H1 (cell line): Measurements from ENCODE around the gene PRRT2.

Experiments
- CBX5 ChIP-seq: fragments of 300-800, 300-1000 bp; sonication (generic); IDR thresholded peaks from 2 replicates; pipeline ENCODE4 v1.7.1; 2016; ENCODE audit warnings: antibody characterized with exemption, low read length, low read depth
- CHD1 ChIP-seq: IDR thresholded peaks from 2 replicates; pipeline ENCODE4 v1.6.1; 2012; ENCODE audit warnings: low read depth, low read length, improper control_type of control experiment
- CHD2 ChIP-seq: IDR thresholded peaks from 2 replicates; pipeline ENCODE4 v1.6.1; 2012; ENCODE audit warnings: low read length, improper control_type of control experiment
- EGR1 ChIP-seq: IDR thresholded peaks from 2 replicates; pipeline ENCODE4 v1.6.1; 2011; ENCODE audit warnings: low read depth, low read length, borderline replicate concordance
- EP300 ChIP-seq, 2 experiments: IDR thresholded peaks; 1 replicate in 1 of 2; 2 replicates in 1 of 2; pipeline ENCODE4 v1.6.1; 2011 to 2012; ENCODE audit warnings: low read depth in 2 of 2, low read length in 2 of 2, mild to moderate bottlenecking in 2 of 2, borderline replicate concordance in 1 of 2, inconsistent platforms in 1 of 2, moderate library complexity in 1 of 2
- KDM5A ChIP-seq: fragments of 200-600 bp; IDR thresholded peaks from 2 replicates; pipeline ENCODE4 v1.7.1; 2012; ENCODE audit warnings: mild to moderate bottlenecking, low read length, inconsistent platforms, mixed read lengths
- TF ChIP-seq, protein P1 (sequence below): IDR thresholded peaks from 2 replicates; pipeline ENCODE4 v1.6.1; 2012; ENCODE audit warnings: inconsistent platforms
- TF ChIP-seq, protein P2 (sequence below), 3 experiments: IDR thresholded peaks; 1 replicate in 2 of 3; 2 replicates in 1 of 3; pipeline versions ENCODE4 v1.5.1 to v1.6.1; 2011; ENCODE audit warnings: low read length in 3 of 3, mild to moderate bottlenecking in 3 of 3, inconsistent platforms in 2 of 3, low read depth in 1 of 3, moderate library complexity in 1 of 3; ENCODE audit not compliant: insufficient read depth in 1 of 3; ENCODE audit errors: control extremely low read depth in 1 of 3

DNA sequence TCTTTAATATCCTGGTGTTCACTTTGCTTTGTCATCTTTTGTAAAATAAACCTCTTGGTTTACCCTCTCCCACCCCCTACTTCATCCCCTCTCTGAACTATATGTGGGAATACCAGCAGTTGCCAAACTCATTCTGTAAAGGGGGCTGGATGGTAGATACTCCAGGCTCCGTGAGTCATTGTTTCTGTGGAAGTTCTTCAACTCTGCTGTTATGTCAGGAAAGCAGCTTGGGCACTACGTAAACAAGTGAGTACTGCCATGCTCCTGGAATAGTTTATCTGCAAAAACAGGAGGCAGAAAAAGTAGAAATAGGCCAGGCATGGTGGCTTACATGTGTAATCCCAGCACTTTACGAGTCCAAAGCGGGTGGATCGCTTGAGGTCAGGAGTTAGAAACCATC, 25.8 kb downstream of the PRRT2 start:
- TF ChIP-seq EGR1 (no peak), CBX5 (no peak), EP300 (IDR thresholded peaks at IDR 0.05; ENCODE audit: borderline replicate concordance in 1 of 2, low read depth in 2 of 2, low read length in 2 of 2) (no peak), KDM5A (no peak), CHD2 (no peak), CHD1 (no peak)
- TF ChIP-seq, protein P1, sequence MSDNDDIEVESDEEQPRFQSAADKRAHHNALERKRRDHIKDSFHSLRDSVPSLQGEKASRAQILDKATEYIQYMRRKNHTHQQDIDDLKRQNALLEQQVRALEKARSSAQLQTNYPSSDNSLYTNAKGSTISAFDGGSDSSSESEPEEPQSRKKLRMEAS: no peak
- TF ChIP-seq, protein P2, sequence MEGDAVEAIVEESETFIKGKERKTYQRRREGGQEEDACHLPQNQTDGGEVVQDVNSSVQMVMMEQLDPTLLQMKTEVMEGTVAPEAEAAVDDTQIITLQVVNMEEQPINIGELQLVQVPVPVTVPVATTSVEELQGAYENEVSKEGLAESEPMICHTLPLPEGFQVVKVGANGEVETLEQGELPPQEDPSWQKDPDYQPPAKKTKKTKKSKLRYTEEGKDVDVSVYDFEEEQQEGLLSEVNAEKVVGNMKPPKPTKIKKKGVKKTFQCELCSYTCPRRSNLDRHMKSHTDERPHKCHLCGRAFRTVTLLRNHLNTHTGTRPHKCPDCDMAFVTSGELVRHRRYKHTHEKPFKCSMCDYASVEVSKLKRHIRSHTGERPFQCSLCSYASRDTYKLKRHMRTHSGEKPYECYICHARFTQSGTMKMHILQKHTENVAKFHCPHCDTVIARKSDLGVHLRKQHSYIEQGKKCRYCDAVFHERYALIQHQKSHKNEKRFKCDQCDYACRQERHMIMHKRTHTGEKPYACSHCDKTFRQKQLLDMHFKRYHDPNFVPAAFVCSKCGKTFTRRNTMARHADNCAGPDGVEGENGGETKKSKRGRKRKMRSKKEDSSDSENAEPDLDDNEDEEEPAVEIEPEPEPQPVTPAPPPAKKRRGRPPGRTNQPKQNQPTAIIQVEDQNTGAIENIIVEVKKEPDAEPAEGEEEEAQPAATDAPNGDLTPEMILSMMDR (IDR thresholded peaks at IDR 0.05; ENCODE audit: control extremely low read depth in 1 of 3, insufficient read depth in 1 of 3, low read depth in 1 of 3, low read length in 3 of 3): no peak
